ENCODE data around the gene ABCD1.

DNA sequence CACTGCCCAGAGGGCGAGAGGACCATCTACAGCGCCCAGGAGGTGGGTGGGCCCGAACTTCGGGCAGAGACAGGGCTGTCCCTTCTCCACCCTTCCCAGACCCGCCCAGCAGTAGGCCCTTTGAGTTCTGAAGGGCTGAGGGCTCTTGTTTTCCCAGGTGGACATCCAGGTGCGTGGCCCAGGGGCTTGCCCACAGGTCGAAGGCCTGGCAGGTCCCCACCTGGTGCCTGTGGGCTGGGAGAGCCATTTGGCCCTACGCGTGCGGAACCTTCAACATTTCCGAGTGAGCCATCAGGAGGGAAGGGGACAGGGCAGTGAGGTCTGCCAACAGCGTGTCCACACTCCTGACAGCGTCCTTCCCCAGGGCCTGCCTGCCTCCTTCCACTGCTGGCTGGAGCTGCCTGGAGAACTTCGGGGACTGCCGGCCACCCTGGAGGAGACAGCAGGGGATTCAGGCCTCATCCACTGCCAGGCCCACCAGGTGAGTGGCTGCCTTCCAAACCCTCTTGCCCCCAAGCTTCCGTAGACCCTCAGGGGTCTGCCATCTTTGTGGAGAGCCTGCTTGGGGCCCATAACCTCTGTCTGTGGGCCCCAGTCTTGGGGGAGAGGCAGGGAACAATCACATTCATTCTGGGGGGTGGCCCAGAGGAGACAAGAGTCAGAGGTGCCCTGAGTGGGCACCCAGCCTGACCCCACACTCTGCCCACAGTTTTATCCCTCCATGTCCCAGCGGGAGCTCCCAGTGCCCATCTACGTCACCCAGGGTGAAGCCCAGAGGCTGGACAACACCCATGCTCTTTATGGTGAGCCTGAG lies 46.2 kb downstream of the ABCD1 start:
- TF ChIP-seq, protein P1, sequence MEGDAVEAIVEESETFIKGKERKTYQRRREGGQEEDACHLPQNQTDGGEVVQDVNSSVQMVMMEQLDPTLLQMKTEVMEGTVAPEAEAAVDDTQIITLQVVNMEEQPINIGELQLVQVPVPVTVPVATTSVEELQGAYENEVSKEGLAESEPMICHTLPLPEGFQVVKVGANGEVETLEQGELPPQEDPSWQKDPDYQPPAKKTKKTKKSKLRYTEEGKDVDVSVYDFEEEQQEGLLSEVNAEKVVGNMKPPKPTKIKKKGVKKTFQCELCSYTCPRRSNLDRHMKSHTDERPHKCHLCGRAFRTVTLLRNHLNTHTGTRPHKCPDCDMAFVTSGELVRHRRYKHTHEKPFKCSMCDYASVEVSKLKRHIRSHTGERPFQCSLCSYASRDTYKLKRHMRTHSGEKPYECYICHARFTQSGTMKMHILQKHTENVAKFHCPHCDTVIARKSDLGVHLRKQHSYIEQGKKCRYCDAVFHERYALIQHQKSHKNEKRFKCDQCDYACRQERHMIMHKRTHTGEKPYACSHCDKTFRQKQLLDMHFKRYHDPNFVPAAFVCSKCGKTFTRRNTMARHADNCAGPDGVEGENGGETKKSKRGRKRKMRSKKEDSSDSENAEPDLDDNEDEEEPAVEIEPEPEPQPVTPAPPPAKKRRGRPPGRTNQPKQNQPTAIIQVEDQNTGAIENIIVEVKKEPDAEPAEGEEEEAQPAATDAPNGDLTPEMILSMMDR (conservative IDR thresholded peaks at IDR 0.05), result no peak
- TF ChIP-seq EZH2 (IDR thresholded peaks at IDR 0.05; ENCODE audit: low read depth), result no peak

Data from PC-9 (cell line).